HG02973 (cell line): Measurements from ENCODE around the gene ARF1.

ENCODE experiments used
- ATAC-seq: cut with Tn5 transposase; IDR thresholded peaks from one replicate; pipeline ENCODE4 v1.9.1; 2021; ENCODE audit warnings: moderate library complexity; ENCODE audit not compliant: unreplicated experiment

ARF1 gene

DNA sequence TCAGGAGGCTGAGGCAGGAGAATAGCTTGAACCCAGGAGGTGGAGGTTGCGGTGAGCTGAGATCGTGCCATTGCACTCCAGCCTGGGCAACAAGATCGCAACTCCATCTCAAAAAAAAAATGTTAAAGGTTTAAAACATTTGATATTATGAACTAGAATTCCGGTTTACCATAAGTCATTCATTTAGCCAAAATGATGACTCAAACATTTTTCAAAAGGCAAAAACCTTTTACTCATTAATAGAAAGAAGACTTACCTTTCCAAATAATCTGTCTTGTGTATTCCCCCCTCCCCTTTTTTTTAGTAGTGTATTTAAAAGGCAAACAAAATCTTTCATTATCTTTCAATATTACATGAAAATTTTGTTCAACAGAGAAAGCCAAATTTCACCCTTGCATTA, 34.8 kb downstream of the ARF1 start:
- ATAC-seq: no peak

DNA sequence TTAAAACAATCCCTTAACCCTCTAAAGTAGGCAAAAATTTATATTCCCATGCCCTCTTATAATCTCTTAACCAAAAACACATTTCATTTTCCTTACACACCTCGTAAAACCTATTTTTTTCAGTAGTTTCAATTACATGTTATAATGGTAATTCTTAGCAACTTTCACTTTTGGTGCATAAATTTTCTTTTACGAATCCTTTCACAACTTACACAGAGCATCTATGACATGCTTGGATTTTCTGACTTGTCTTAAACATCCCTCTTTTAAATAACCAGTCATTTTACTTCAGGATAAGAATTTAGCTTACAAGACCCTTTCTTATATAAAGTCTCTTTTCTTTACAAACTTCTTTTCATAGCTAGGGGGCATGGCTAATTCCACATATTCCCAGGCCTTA, 35.5 kb downstream of the ARF1 start:
- ATAC-seq: no peak

DNA sequence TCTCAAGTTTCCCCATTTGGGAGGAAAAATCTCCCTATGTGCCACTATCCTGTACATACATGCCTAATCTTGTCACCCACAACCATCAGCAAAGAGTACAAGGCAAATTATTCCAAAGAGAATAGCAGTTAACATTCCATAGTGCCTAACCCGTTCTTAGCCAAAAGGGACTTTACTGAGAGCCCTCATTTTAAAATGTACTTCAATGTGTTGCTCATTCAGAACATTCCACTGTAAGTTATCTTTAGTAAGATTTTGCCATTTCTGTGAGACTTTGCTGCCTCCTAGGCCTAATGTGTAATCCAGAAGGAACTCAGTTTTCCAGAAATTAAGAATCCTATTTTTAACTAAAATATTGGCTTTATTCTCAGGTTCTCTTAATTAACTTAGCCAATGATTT, 37.8 kb downstream of the ARF1 start:
- ATAC-seq: no peak

DNA sequence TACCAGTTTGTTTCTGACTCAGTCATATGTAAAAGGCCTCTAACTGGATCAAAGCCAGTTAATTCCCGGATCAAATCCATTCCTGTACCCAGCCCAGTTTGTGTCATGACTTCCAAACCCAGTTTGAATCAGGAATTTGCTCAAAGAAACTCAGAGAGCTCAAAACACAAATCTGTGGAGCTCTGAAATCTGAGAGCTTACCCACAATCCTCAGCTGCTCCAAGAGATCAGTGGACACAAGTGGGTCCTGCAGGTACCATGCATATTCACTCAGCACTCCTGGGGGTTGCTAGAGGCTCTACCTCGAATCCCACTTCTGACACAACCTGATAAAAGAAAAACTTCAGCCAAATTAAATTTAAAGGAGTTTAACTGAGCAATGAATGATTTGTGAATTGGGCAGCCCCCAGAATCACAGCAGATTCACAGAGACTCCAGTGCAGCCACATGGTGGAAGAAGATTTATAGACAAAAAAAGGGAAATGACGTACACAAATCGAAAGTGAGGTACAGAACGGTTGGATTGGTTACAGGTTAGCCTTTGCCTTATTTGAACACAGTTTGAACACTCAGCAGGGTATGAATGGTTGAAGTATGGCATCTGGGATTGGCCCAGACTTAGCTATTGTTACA, 38.5 kb downstream of the ARF1 start:
- no peak for ATAC-seq

DNA sequence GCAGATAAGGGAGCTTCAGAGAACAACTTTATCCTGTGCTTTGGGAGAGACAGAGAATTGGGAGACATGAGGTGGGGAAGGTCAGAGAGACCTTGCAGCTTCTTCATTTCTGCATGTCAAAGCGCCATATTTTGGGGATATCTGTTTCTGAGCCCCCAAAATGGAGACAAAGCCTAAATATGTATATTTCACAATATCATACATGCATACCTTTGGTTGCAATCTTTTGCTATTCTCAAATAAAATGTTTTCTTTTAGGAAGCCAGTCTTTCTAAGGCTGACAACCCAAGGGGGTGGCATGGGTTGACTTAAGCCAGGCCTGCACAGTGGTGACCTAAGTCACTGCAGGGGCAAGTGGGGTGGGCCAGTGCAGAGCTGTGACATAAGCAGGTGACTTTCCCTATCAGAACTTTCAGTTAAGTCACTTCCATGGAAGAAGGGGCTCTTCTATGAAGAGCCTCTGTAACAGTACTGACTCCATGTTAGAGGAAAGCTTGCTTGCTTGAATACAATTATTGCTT, 40.5 kb downstream of the ARF1 start:
- ATAC-seq: no peak

DNA sequence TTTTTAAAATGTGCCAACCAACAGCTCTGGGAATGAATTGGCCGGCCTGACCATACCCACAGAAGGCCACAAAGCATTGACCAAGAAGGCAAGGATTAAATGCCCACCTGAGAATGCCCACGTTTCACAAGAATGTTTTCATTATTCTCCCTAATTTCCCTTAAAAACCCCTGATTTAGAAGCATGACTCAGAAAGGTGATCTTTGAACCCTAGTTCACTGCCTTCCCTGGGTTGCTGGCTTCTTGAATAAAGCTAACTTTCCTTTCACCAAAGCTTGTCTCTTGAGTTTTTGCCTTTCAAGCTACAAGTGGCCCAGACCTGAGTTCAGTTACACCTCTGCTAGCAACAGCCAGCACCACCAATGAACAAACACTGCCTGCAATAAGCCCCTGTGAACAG, 41.0 kb downstream of the ARF1 start:
- no peak for ATAC-seq

DNA sequence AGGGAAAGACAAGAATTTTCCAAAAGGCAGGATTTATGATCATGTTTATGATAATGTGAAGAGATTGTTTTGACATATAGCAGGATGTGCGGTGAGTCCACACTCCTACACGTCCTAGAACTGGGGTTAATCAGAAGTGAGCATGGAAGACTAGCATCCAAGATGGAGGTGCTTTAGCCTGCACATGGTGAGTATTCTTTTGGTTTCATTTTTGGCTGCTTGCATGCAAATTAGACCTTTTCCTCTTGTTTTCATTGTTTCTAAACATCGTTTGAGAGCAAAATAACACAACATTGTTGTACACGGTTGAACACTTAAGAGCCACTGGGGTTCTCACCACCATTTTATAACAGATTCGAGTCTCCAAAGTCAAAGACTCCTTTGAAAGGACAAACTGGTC, 42.7 kb downstream of the ARF1 start:
- no peak for ATAC-seq

DNA sequence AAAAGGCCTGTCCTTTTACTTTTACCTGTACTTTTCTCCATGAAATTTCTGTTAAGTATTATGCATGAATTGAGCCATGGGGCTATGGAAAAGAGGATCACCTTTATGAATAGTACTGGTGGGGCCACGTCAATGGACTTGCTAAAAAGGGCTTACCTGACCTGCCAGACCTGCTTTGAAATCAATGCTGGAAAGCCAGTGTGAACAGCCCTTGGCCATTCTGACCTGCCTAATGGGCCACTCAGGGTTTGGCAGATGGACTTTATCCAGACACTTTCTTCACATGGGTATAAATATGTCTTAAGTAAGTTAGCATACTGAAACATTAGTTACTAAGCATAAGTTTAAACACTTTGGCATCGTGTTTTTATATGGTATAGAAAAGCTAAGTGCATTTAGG, 49.3 kb downstream of the ARF1 start:
- ATAC-seq: no peak

DNA sequence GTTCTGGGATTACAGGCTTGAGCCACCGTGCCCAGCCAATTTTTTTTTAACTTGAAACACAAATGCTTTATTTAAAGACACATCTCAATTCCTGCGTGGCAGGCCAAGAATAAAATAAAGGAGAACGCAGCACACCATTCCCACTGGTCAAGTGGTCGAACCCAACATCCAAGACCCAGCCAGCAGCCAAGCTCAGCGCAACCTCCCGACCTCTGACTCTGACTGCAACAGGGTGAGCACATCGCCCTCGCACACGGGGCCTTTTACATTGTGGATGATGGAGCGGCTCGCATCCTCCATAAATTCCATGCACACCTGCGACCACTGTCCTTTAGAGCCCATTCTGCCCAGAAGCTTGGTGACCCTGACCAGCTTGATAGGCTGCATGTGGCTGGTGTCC, 52.1 kb downstream of the ARF1 start:
- no peak for ATAC-seq

DNA sequence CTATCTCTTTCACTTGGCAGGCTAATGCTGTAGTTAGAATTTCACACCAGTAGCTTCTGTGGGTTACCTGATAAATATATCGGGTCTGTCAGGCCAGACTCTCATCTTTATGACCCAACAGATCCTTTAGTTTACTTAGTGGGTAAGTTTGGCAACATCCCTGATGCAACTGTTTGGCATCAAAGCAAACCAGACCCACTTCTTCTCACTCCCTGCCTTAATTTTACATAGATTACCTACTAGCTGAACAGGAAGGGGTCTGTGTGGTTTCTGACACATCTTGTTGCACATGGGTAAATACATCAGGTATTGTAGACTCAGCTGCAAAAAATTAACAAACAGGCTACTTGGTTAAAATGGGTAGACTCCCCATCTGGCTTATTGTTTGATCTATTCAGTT, 54.4 kb downstream of the ARF1 start:
- ATAC-seq: no peak

DNA sequence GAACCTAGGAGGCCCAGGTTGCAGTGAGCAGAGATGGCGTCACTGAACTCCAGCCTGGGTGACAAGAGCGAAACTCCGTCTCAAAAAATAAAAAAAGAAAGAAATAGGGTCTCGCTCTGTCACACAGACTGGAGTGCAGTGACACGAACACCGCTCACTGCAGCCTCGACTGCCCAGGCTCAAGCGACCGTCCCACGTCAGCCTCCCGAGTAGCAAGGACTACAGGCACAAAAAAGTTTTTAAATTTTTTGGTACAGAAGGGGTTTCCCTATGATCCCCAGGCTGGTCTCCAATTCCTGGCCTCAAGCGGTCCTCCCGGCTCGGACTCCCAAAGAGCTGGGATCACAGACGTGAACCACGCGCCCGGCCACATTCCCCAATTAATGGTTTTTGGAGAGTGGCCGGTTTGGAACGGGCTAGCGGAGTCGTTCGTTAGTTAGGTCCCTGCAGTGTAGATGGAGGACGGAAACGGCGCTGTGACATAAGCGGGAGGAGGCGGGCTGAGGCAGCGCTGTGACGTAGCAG, 57.0 kb downstream of the ARF1 start:
- ATAC-seq: no peak

DNA sequence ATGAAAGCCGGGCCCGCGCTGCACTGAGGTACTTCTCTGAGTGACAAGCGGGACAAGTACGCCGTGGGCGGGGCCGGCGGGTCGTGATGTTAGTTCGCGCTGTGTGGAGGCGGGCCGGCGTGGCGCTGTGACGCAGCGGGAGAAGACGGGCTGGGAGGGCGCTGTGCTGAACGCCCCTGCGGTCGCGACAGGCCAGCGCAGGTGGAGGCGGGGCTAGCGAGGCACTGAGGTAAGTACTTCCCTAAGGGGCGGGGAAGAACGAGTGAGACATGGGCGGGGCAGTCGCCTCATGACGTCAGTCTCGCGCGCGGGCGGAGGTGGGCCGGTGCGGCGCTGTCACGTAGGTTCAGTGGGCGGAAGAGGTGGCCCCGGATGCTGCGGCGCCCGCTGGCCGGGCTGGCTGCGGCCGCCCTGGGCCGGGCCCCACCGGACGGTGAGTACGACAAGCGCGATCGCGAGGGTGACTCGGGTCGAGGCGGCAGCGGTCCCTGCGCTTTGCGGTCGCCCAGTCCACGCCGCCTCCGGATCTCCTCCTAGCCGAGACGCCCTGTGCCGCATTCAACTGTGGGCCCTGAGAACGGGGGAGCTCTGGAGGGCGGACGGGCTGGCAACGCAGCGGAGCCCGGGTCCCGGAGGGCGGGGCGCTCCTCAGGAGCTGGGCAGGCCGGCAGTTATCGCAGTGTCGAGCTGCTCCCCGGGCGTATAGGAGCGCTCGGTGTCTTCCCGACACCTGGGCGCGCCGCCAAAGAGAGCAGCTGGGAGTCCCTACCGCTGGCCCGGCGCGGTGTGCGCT, 57.6 kb downstream of the ARF1 start, which contains the start of gene GUK1:
GUK1 (plus strand) TSS at position 349 of the 793 bp plus-strand sequence; CDS start at position 373, 24 bp downstream.
- peak; percentile 89 for ATAC-seq

DNA sequence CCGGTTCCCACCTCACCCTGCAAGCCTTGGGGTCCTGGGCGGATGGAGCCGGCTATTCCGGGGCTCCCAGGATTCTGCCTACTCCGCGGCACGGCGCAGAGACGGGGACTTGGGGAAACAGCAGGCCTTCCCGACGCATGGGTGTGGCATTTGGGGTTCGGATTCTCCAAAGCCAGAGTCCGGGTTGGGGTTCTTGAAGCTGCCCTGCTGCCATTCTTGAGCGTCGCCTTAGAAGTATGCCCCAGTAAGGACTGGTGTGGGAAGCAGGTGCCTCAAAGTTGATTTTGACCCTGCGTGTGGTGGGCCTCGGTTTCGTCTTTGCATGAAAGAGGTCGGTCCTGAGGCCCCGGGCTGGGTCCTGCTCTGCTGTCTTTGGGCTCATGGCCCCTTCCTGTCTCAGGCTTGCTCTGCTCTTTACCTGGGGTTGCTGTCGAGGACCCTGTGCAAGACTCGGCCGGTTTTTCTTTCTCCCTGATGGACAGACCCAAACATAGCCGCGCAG, 58.3 kb downstream of the ARF1 start:
- ATAC-seq: no peak

DNA sequence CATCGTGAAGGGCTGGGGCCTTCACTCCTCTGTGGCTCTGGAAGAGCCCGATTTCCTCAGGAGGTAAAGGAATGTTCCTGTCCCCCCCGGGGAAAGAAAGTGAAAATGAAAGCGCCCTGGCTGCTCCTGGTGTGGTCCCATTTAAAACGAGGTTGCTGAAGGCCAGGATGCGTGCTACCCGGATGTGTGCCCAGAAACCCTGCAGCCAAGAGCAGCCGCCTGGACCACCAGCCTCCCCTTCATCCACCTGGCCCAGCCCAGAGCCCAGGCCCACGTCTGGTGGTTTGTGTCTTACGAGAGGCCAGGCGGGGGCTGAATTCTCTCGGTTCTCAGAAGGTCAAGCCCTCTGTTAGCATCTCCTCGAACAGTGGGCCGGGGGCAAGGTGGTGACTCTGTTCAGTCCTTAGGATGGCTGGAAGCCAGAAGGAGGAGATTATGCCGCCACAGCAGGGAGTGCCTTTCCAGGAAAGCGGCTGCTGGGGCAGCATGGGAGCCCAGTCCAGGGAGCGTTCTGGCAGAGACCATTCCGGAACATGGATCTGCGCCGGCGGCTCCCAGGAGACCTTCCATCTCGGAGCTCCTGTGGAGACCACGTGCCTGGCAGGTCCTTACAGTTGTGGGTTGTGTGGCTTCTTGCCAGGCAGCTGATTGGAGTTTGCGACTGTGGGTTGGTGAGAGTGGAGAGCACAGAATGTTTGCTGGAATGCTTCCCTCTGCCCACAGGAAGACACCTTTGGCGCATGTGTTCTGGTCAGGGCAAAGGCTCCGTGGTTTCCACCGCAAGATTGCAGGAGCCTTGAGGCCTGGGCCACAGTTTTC, 58.9 kb downstream of the ARF1 start:
- no peak for ATAC-seq

DNA sequence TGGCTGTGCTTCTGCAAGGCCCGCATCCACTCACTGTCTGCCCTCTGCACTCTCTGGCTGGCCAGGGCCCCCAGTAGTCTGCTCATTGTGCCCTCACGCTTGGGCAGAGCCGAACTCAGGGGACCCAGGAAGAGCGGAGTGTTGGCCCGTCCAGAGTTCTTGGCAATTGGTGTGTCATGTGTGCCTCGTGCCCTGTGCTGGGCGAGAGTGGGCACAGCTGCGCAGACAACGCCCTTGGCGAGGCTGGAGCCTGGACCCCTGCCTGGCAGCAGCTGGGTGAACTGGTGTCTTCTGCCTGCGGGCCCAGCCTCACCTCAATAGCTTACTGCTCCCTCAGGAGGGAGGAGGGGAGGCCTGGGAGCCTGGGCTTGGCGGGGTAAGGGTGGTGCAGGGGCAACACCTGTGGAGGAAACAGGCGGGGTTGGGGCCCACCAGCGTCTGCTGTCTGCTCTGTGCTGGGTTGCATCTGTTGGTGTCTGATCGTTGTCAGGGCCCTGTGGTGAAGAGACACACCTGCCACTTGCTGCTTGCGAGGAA, 59.7 kb downstream of the ARF1 start:
- ATAC-seq: no peak

DNA sequence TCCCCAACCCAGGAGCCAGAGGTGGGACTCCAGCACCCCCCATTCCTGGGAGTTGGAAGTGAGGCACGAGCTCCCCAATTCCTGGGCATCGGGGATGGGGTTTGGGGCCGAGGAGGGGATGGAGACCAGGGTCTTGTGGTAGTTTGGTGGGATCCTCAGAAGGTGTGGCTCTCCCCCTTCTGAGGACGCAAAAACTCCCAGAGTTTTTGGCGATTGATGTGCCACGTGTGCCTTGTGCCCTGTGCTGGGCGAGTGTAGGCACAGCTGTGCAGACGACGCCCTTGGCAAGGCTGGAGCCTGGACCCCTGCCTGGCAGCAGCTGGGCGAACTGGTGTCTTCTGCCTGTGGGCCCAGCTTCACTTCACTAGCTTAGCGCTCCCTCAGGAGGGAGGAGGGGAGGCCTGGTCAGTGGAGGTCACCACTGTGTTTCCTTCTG, 60.2 kb downstream of the ARF1 start:
- no peak for ATAC-seq

DNA sequence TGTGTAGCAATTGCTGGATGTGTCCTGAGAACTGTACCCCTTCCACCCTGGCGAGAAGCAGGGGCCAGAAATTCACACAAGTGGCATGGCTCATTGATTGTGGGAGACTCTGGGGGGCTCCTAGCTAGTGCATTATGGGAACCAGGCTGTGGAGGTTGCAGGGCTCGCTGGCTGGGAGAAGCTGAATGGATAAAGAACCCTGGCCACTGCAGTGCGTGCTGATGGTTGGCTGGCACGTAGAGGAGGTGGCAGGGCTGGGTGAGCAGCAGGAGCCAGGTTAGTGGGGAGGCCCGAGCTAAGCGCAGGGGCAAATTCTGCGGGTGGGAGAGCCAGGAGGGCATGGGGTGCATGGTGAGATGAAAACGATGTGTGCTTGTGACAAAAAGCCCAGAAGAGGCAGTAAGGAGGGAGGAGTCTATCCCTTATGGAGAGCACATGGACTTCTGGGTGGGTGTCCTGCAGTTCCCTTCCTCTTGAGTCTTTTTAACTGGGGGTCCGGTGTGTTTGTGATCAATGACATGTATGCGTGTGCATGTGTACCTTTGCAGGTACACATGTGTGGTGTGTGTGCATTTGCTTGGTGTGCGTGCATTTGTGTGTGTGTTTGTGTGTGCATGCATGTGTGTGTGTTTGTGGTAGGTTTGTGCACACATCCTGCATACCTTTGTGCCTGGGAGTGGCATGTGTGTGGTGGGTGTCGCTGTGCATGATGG, 61.1 kb downstream of the ARF1 start:
- ATAC-seq: no peak

DNA sequence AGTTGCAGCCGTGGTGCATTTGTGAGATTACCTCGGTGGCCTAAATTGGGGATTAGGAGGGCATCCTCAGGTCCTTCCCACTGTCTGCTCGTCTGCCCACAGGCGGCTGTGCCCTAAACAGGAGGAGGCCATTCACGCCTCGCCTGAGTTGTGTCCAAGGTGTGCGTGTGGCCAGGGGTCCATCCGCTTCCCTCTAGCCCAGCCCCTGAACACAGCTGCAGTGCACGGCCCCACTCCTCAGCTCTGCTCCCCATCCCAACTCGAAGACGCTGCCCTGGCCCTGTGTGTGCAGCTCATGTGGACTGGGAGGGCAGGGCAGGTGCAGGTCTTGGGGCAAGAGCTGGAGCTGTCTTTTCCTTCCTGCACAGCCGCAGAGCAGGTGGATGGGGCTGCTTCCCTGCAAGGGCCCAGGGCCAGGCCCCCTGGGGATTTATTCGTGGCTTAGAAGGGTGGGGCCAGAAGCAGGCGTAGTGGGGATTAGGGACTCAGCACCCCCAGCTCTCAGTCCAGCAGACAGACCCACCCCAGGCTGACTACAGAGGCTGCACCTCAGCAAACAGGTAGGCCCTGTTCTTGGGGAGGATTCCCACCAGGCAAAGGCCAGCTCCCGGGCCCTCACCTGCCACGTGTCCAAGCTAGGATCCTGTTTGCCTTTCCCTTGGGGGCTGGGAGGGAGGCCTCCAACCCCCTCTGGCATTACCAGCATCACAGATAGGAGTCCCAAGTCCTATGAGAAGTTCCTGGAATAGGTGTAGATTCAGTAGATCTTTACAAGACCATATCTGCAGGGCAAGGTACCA, 61.9 kb downstream of the ARF1 start:
- ATAC-seq: no peak

DNA sequence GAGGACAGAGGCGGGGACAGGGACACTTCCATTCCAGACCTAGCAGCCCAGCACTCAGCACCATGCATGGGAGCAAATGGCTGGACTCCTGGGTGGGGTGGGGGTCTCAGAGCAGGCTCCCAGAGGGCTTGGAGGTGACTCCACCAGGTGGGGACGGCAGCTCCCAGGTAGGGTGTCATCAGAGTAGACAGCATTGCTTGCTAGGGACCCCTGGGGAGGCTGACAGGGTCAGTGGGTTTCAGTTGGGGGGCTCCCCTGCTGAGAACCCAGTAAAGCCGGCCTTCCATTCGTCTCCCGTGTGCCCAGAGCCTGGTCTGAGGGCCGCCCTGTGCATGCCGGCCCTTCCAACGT, 62.5 kb downstream of the ARF1 start:
- no peak for ATAC-seq
